Measurements from ENCODE around the gene LPA.

DNA sequence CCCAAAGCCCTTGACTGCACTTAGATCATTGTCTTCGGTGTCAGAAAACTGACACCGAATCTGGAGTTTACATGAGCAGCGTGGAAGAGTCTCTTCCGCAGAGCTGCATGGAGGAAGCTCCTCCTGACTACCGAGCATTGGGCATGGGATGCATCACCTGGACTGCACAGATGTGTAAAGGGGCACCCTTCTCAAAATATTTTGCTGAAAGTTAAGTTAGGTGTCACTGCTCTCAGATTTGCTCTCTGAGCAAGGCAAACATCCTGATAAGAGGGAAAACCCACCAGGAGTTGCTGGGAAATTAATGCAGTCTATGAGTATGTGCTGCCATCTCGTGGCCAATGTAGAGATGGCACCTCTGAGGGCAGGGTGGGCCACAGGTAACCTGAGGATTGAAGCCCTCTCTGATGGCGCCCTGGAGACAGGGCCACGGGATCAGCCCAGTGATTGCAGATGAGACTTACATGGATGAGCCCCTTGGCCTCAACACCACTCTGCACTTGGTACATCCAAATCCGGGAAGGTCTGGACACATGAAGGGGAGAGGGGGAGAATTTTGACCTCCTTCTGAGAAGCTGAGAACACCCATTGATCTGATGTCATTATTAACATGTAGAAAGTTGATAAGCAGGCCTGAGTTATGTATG is 129.9 kb downstream of the LPA start:
- TF ChIP-seq FOXM1 (IDR thresholded peaks at IDR 0.05; ENCODE audit: borderline replicate concordance) (no peak), FOXK2 (IDR thresholded peaks at IDR 0.05) (no peak), SUZ12 (IDR thresholded peaks at IDR 0.05) (no peak), SP1 (IDR thresholded peaks at IDR 0.05) (no peak), BHLHE40 (IDR thresholded peaks at IDR 0.05; ENCODE audit: borderline replicate concordance) (no peak), ARNT (IDR thresholded peaks at IDR 0.05) (no peak)
